GM18526 (cell line): Measurements from ENCODE around the gene UBL3.

Experiments used
- POLR2A ChIP-seq: IDR thresholded peaks from 3 replicates; pipeline ENCODE4 v1.6.1; 2011; ENCODE audit not compliant: insufficient read length; ENCODE audit errors: extremely low read depth

The UBL3 gene

GRCh38 chr13:29730253-29730652 is 120.2 kb downstream of the UBL3 start:
- no peak for TF ChIP-seq POLR2A

- no peak for TF ChIP-seq POLR2A
Measured at GRCh38 chr13:29722415-29722814, 128.0 kb downstream of the UBL3 start.

GRCh38 chr13:29721766-29722165 is 128.7 kb downstream of the UBL3 start:
- no peak for TF ChIP-seq POLR2A

GRCh38 chr13:29718694-29719093 is 131.7 kb downstream of the UBL3 start:
- no peak for TF ChIP-seq POLR2A

- no peak for TF ChIP-seq POLR2A
Measured at GRCh38 chr13:29716493-29716892, 133.9 kb downstream of the UBL3 start.
